ENCODE data around the gene MTRF1.

The MTRF1 gene

GRCh38 chr13:41259875-41260501 lies 3.4 kb downstream of the MTRF1 start:
- no peak for TF ChIP-seq TEAD4 (IDR thresholded peaks at IDR 0.05)
- TF ChIP-seq YY1 (IDR thresholded peaks at IDR 0.05; ENCODE audit: low read depth) = no peak
- TF ChIP-seq TAF1 (IDR thresholded peaks at IDR 0.05; ENCODE audit: low read depth) = no peak
- TF ChIP-seq CREB1 (IDR thresholded peaks at IDR 0.05; ENCODE audit: low read depth) = no peak
- TF ChIP-seq, protein P1, sequence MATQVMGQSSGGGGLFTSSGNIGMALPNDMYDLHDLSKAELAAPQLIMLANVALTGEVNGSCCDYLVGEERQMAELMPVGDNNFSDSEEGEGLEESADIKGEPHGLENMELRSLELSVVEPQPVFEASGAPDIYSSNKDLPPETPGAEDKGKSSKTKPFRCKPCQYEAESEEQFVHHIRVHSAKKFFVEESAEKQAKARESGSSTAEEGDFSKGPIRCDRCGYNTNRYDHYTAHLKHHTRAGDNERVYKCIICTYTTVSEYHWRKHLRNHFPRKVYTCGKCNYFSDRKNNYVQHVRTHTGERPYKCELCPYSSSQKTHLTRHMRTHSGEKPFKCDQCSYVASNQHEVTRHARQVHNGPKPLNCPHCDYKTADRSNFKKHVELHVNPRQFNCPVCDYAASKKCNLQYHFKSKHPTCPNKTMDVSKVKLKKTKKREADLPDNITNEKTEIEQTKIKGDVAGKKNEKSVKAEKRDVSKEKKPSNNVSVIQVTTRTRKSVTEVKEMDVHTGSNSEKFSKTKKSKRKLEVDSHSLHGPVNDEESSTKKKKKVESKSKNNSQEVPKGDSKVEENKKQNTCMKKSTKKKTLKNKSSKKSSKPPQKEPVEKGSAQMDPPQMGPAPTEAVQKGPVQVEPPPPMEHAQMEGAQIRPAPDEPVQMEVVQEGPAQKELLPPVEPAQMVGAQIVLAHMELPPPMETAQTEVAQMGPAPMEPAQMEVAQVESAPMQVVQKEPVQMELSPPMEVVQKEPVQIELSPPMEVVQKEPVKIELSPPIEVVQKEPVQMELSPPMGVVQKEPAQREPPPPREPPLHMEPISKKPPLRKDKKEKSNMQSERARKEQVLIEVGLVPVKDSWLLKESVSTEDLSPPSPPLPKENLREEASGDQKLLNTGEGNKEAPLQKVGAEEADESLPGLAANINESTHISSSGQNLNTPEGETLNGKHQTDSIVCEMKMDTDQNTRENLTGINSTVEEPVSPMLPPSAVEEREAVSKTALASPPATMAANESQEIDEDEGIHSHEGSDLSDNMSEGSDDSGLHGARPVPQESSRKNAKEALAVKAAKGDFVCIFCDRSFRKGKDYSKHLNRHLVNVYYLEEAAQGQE (IDR thresholded peaks at IDR 0.05; ENCODE audit: low read depth) = no peak
- no peak for TF ChIP-seq EGR1 (IDR thresholded peaks at IDR 0.05)
- TF ChIP-seq, protein P2, sequence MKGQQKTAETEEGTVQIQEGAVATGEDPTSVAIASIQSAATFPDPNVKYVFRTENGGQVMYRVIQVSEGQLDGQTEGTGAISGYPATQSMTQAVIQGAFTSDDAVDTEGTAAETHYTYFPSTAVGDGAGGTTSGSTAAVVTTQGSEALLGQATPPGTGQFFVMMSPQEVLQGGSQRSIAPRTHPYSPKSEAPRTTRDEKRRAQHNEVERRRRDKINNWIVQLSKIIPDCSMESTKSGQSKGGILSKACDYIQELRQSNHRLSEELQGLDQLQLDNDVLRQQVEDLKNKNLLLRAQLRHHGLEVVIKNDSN (IDR thresholded peaks at IDR 0.05) = no peak
- no peak for TF ChIP-seq NFIC (IDR thresholded peaks at IDR 0.05)
- TF ChIP-seq, protein P3, sequence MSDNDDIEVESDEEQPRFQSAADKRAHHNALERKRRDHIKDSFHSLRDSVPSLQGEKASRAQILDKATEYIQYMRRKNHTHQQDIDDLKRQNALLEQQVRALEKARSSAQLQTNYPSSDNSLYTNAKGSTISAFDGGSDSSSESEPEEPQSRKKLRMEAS (IDR thresholded peaks at IDR 0.05) = no peak
- TF ChIP-seq TCF12 (IDR thresholded peaks at IDR 0.05; ENCODE audit: low read depth) = no peak
- TF ChIP-seq RAD21 (IDR thresholded peaks at IDR 0.05; ENCODE audit: low read depth) = no peak
- no peak for TF ChIP-seq EP300 (IDR thresholded peaks at IDR 0.05; ENCODE audit: borderline replicate concordance)

GRCh38 chr13:41257535-41257934 lies 5.8 kb downstream of the MTRF1 start:
- no peak for TF ChIP-seq FOXM1 (IDR thresholded peaks at IDR 0.05; ENCODE audit: borderline replicate concordance, low read depth)
- no peak for TF ChIP-seq TAF1 (IDR thresholded peaks at IDR 0.05; ENCODE audit: low read depth)

GRCh38 chr13:41254902-41255301 lies 8.5 kb downstream of the MTRF1 start:
- TF ChIP-seq, protein P3 (IDR thresholded peaks at IDR 0.05) = no peak
- TF ChIP-seq EGR1 (IDR thresholded peaks at IDR 0.05) (no peak), TAF1 (IDR thresholded peaks at IDR 0.05; ENCODE audit: low read depth) (no peak), TCF12 (IDR thresholded peaks at IDR 0.05; ENCODE audit: low read depth) (no peak), CREB1 (IDR thresholded peaks at IDR 0.05; ENCODE audit: low read depth) (no peak), NFIC (IDR thresholded peaks at IDR 0.05) (no peak), YY1 (IDR thresholded peaks at IDR 0.05; ENCODE audit: low read depth) (no peak)
- TF ChIP-seq, protein P2 (IDR thresholded peaks at IDR 0.05) = no peak

DNA sequence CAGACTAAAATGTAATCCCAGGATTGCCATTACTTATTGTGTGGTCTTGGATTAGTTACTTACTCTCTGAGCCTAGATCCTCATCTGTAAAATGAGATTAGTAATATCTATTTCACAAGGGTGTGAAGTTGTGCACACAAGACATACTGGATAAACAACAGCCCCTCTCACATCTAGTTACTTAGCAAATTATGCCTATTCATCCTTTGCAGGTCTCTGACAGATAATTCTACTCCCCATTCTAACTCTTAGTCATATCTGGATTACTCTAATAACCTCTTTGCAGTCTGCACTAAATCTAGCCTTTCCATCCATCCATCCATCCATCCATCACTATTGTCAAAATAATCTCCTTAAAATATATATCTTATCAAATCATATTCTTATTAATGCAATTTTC lies 12.4 kb downstream of the MTRF1 start:
- TF ChIP-seq, protein P2 (IDR thresholded peaks at IDR 0.05) = no peak
- TF ChIP-seq, protein P1 (IDR thresholded peaks at IDR 0.05; ENCODE audit: low read depth) = no peak
- TF ChIP-seq, protein P3 (IDR thresholded peaks at IDR 0.05) = no peak
- TF ChIP-seq CREB1 (IDR thresholded peaks at IDR 0.05; ENCODE audit: low read depth) (no peak), ZBTB7A (IDR thresholded peaks at IDR 0.05; ENCODE audit: low read depth) (no peak), NFIC (IDR thresholded peaks at IDR 0.05) (no peak), FOXM1 (IDR thresholded peaks at IDR 0.05; ENCODE audit: borderline replicate concordance, low read depth) (no peak), CEBPB (IDR thresholded peaks at IDR 0.05) (no peak), YY1 (IDR thresholded peaks at IDR 0.05; ENCODE audit: low read depth) (no peak), RAD21 (IDR thresholded peaks at IDR 0.05; ENCODE audit: low read depth) (no peak), EGR1 (IDR thresholded peaks at IDR 0.05) (no peak), TCF12 (IDR thresholded peaks at IDR 0.05; ENCODE audit: low read depth) (no peak), TAF1 (IDR thresholded peaks at IDR 0.05; ENCODE audit: low read depth) (no peak), TEAD4 (IDR thresholded peaks at IDR 0.05) (no peak)

DNA sequence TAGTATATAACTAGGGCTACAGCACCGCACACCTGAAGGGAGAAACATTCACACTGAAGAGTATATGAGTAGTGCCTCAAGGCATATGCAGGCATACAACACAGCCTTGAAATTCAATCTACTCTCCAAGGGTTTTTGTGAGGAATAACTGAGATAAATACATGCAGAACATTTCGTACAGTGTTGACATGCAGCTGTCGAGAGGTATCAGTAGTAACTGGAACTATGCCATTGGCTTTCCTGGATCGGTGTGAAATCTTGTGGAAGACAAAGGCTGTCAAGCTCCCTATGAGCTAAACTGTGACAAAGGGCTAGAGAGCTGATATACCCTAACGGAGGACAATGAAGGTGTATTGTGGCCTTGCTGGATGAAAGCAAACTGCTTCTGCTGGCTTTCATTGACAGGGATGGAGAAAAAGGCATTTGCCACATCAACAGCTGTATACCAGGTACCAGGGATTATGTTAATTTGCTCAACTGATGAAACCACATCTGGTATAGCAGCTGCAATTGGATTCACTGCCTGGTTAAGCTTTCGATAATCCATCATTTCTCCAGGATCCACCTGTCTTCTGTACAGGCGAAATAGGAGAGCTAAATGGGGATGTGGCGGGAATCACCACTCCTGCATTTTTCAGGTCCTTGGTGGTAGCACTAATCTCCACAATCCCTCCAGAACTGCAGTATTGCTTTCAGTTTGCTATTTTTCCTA lies 16.3 kb downstream of the MTRF1 start:
- TF ChIP-seq YY1 (IDR thresholded peaks at IDR 0.05; ENCODE audit: low read depth) (no peak), ZBTB7A (IDR thresholded peaks at IDR 0.05; ENCODE audit: low read depth) (no peak), TAF1 (IDR thresholded peaks at IDR 0.05; ENCODE audit: low read depth) (no peak), CREB1 (IDR thresholded peaks at IDR 0.05; ENCODE audit: low read depth) (no peak), TCF12 (IDR thresholded peaks at IDR 0.05; ENCODE audit: low read depth) (no peak), EGR1 (IDR thresholded peaks at IDR 0.05) (no peak), RAD21 (IDR thresholded peaks at IDR 0.05; ENCODE audit: low read depth) (no peak), FOXM1 (IDR thresholded peaks at IDR 0.05; ENCODE audit: borderline replicate concordance, low read depth) (no peak), CEBPB (IDR thresholded peaks at IDR 0.05) (no peak), NFIC (IDR thresholded peaks at IDR 0.05) (no peak), TEAD4 (IDR thresholded peaks at IDR 0.05) (no peak), EP300 (IDR thresholded peaks at IDR 0.05; ENCODE audit: borderline replicate concordance) (no peak)
- TF ChIP-seq, protein P2 (IDR thresholded peaks at IDR 0.05) = no peak
- TF ChIP-seq, protein P3 (IDR thresholded peaks at IDR 0.05) = no peak
- TF ChIP-seq, protein P1 (IDR thresholded peaks at IDR 0.05; ENCODE audit: low read depth) = no peak
